Adipose tissue (tissue), 3 donors: Measurements from ENCODE around the gene NR2F2. TPM values are rescaled to one million over a fixed set of nuclear protein-coding genes. Genes with fewer than 3 reads are reported as not detected.
"Not testable (repeated sequence)": the region's sequence is repeated elsewhere in the genome, so short reads cannot be mapped to it uniquely, and the experiment has no call there.

Experiments
- H3K27ac ChIP-seq: one replicate; pipeline ENCODE4 v1.5.1; 2013; ENCODE audit warnings: low read depth, low read length
- WGBS, 3 donors: extraction: QIAGEN DNeasy Blood & Tissue Kit; methylation state at CpG; one replicate each; pipeline ENCODE4 v1.1.7; 2013; 5-methylcytosine and 5-hydroxymethylcytosine counted together
- polyA plus RNA-seq, 3 donors: library from polyadenylated mRNA; stranded (reverse); fragments of 200-250 nt; gene quantifications; one replicate each; pipeline ENCODE4 v1.2.3, GENCODE V29; 2013
- donor health status: healthy with polysubstance abuse.
- donor health status: Bipolar disorder and iron deficiency.
- donor health status: healthy.

Gene NR2F2
- polyA plus RNA-seq, 3 donors, result 9.7 to 33.5 (median 31.4) TPM

DNA sequence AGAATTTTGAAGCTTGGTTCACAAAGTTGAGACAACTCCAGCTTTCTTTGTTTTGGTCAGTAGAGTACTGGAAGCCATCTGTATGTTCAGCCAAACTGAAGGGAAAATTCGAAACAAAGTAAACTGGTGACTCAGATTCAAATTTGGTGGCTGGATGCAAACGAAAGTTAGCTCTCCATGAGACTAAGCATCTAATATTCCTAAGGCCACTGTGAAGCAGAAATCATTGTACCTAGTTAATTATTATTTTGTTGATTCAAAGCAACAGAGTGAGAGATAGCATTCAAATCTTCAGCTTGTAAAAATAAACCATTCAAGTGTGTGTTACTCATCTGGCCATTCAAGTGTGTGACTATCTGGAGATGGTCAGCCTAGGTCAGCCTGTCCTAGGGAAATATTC, 42.1 kb downstream of the NR2F2 start:
- no peak overlapping the region for H3K27ac ChIP-seq
- WGBS, 3 donors, result 67 to 73% (median 68%) methylated on average over 2 of the region's 2 CpGs

- WGBS, 3 donors, result 67 to 74% (median 70%) methylated on average over 5 of the region's 5 CpGs
- H3K27ac ChIP-seq, result no peak overlapping the region
Observed at GRCh38 chr15:96374499-96374898, 44.0 kb downstream of the NR2F2 start.

DNA sequence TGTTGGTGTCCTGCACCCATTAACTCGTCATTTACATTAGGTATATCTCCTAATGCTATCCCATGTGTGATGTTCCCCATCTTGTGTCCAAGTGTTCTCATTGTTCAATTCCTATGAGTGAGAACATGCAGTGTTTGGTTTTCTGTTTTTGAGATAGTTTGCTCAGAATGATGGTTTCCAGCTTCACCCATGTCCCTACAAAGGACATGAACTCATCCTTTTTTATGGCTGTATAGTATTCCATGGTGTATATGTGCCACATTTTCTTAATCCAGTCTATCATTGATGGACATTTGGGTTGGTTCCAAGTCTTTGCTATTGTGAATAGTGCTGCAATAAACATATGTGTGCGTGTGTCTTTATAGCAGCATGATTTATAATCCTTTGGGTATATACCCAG, 49.1 kb downstream of the NR2F2 start:
- H3K27ac ChIP-seq, result not testable (repeated sequence)
- 61 to 93% (median 85%) methylated on average over 1 of the region's 2 CpGs for WGBS, 3 donors

- no peak overlapping the region for H3K27ac ChIP-seq
- 45 to 56% (median 55%) methylated on average over 4 of the region's 4 CpGs for WGBS, 3 donors
Observed at GRCh38 chr15:96381463-96381862, 51.0 kb downstream of the NR2F2 start.

- 67 to 79% (median 73%) methylated on average over 1 of the region's 1 CpG for WGBS, 3 donors
Observed at GRCh38 chr15:96385195-96385594, 54.7 kb downstream of the NR2F2 start.

DNA sequence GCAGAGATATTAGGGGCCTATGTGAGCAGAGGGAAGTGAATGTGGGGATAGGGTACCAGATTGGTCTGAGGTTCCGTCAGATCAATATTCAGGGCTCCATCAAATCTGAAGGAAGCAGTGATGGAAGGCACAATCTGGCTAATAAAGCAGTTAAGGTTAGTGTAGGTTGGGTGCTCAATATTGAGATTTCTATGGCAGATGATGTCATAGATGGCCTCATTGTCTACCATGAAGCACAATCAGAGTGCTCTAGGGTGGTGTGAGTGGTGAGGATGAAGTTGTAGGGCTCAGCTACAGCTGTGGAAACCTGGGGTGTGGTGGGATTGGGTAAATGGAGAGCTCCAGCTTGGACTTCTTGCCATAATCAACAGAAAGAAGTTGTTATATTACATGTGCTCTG, 58.2 kb downstream of the NR2F2 start:
- H3K27ac ChIP-seq, result no peak overlapping the region
- WGBS, 3 donors, result 0 to 56% (median 52%) methylated on average over 1 of the region's 1 CpG

More at GRCh38 chr15:96385195-96385594, 54.7 kb downstream of the NR2F2 start:
- H3K27ac ChIP-seq, result no peak overlapping the region
